ENCODE results near the gene TMCC3.
"Not testable (repeated sequence)": the region's sequence is repeated elsewhere in the genome, so short reads cannot be mapped to it uniquely, and the experiment has no call there.

The TMCC3 gene

GRCh38 chr12:94560431-94561221, 89.7 kb downstream of the TMCC3 start:
- peak; percentile 52 for DNase-seq

- no peak for DNase-seq
These were observed 91.7 kb downstream of the TMCC3 start for GRCh38 chr12:94558612-94559011.

- DNase-seq = no peak
These were observed 92.5 kb downstream of the TMCC3 start for GRCh38 chr12:94557746-94558295.

- DNase-seq = no peak
These were observed 94.7 kb downstream of the TMCC3 start for GRCh38 chr12:94555687-94556086.

GRCh38 chr12:94553875-94554274, 96.5 kb downstream of the TMCC3 start:
- DNase-seq = no peak

GRCh38 chr12:94553130-94553519, 97.2 kb downstream of the TMCC3 start:
- no peak for DNase-seq

- DNase-seq = no peak
These were observed 98.5 kb downstream of the TMCC3 start for GRCh38 chr12:94551810-94552209.

GRCh38 chr12:94550964-94551363, 99.4 kb downstream of the TMCC3 start:
- DNase-seq = no peak

GRCh38 chr12:94548833-94549232, 101.5 kb downstream of the TMCC3 start:
- DNase-seq = not testable (repeated sequence)

GRCh38 chr12:94545935-94546771, 104.2 kb downstream of the TMCC3 start:
- DNase-seq = peak; percentile 16

GRCh38 chr12:94544355-94544754, 106.0 kb downstream of the TMCC3 start:
- DNase-seq = no peak

- no peak for DNase-seq
These were observed 112.0 kb downstream of the TMCC3 start for GRCh38 chr12:94538318-94538717.

GRCh38 chr12:94536040-94536965, 114.1 kb downstream of the TMCC3 start:
- DNase-seq = no peak

GRCh38 chr12:94535510-94535921, 114.8 kb downstream of the TMCC3 start:
- no peak for DNase-seq

GRCh38 chr12:94534774-94535509, 115.4 kb downstream of the TMCC3 start:
- no peak for DNase-seq

GRCh38 chr12:94534278-94534677, 116.1 kb downstream of the TMCC3 start:
- DNase-seq = no peak

- peak; percentile 81 for DNase-seq
These were observed 117.6 kb downstream of the TMCC3 start for GRCh38 chr12:94532490-94533422.

GRCh38 chr12:94531196-94531720, 119.1 kb downstream of the TMCC3 start:
- DNase-seq = no peak

- no peak for DNase-seq
These were observed 124.4 kb downstream of the TMCC3 start for GRCh38 chr12:94525951-94526350.

Data from activated CD4-positive, alpha-beta T cell treated with anti-CD3 and anti-CD28 coated beads for 48 hours (primary cell).